Stomach (tissue), 9 donors: ENCODE data around the gene AAMP. TPM values are rescaled to one million over a fixed set of nuclear protein-coding genes. Genes with fewer than 3 reads are reported as not detected.

Experiments used
- DNase-seq, 2 donors: peaks; one replicate each; pipeline versions ENCODE4 v3.0.0 to v3.0.0-alpha.2; 2013 to 2019
- H3K27ac ChIP-seq, 5 donors: fragments of 200-600 bp in 4 of 5; sonication (generic) in 4 of 5; one replicate each; pipeline ENCODE4 v1.5.1; 2013 to 2019; ENCODE audit warnings: mild to moderate bottlenecking in 1 of 5, moderate library complexity in 1 of 5
- H3K27me3 ChIP-seq, 3 donors: fragments of 200-600 bp; sonication (generic); one replicate each; pipeline ENCODE4 v1.5.1; 2017 to 2019; ENCODE audit warnings: mixed run types in 1 of 3
- H3K36me3 ChIP-seq, 4 donors: fragments of 200-600 bp; sonication (generic); 1 replicate in 3 of 4; 2 replicates in 1 of 4; pipeline ENCODE4 v1.5.1; 2016 to 2019
- H3K4me1 ChIP-seq, 4 donors: fragments of 200-600 bp; sonication (generic); one replicate each; pipeline ENCODE4 v1.5.1; 2016 to 2019
- H3K4me3 ChIP-seq, 4 donors: fragments of 200-600 bp; sonication (generic) in 3 of 4; one replicate each; pipeline ENCODE4 v1.5.1; 2016 to 2019; ENCODE audit warnings: mild to moderate bottlenecking in 1 of 4
- H3K9me3 ChIP-seq, 4 donors: fragments of 200-600 bp; sonication (generic); one replicate each; pipeline ENCODE4 v1.5.1; 2016 to 2019
- EP300 ChIP-seq: sonication (generic); formaldehyde crosslinking; IDR thresholded peaks from one replicate; pipeline ENCODE4 v1.6.1; 2017; ENCODE audit warnings: antibody characterized with exemption
- POLR2A ChIP-seq, 4 donors: fragments of 450-650 bp; IDR thresholded peaks; one replicate each; pipeline ENCODE4 v1.6.1; 2016; ENCODE audit warnings: antibody characterized with exemption in 4 of 4, control low read depth in 2 of 4, mild to moderate bottlenecking in 1 of 4, moderate library complexity in 1 of 4
- POLR2AphosphoS5 ChIP-seq, 3 donors: sonication (generic); formaldehyde crosslinking; IDR thresholded peaks; one replicate each; pipeline ENCODE4 v1.6.1; 2016; ENCODE audit warnings: antibody characterized with exemption in 3 of 3
- WGBS, 5 donors: extraction: QIAGEN DNeasy Blood & Tissue Kit in 3 of 5; methylation state at CpG; one replicate each; pipeline versions ENCODE4 v1.1.5 to v1.1.7; 2013 to 2018; 5-methylcytosine and 5-hydroxymethylcytosine counted together
- intact Hi-C: fragments of 100-400 bp; cut with DNase I; formaldehyde crosslinking; loops from one replicate; pipeline ENCODE4 v1.15.1; 2023; ENCODE audit warnings: low total_unique reads
- polyA plus RNA-seq, 3 donors: library from polyadenylated mRNA; stranded (reverse); fragments of 200-250 nt; gene quantifications; one replicate each; pipeline ENCODE4 v1.2.3, GENCODE V29; 2013
- total RNA-seq, 5 donors: library from RNA; depleted of rRNA; stranded (reverse); fragments of >200 nt; gene quantifications; one replicate each; pipeline versions ENCODE4 v1.1.0 to v1.2.3, GENCODE V29; 2014 to 2016
- TF ChIP-seq, protein P1 (sequence below), 7 experiments: fragments of 450-650 bp in 4 of 7; fragments of 200-600 bp in 3 of 7; sonication (generic) in 3 of 7; IDR thresholded peaks; one replicate each; pipeline ENCODE4 v1.5.1; 2016 to 2019; ENCODE audit warnings: antibody characterized with exemption in 7 of 7, control low read depth in 2 of 7, mild to moderate bottlenecking in 1 of 7
- donor health status: healthy with polysubstance abuse.
- donor health status: Bipolar disorder and iron deficiency.
- donor health status: healthy.

Gene AAMP
- total and polyA plus RNA-seq, 8 donors, result 82.6 to 218 (median 159) TPM

DNA sequence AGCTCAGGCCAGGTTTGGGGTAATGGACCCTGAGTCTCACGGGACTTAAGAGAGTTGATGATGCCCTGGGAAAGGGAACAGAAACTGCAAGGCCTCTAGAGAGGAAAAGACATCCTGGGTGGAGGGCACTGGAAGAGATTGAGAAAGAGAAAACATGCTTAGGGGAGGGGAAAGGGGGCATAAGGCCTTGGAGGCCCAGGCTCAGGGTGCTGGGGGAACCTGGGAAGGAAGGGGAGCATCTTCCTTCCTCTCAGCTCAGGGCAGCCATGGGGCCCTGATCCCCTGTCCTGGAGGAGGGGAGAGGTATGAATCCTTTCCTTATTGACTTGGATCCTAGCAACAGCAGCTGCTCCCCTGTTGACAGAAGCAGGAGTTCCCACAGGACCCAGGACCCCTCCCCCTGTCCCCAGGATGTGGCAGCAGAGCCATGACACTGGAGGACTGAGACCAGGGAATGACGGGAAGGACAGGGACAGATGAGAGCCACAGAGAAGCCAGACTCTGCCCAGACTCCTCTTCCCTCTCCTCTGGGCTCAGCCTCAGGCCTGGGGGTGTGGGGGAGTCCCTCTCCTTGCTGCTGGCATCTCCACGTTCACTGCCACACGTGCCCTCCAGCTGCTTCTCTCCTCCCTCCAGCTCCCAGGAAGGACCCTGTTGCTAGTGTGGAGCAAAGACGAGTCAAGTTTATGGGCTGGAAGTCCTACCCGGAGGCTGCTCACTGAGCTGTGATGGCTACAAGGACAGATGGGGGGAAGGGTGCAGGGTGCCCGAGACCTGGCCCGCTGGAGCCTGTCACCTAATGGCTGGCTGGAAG is 8.3 kb downstream of the AAMP start:
- intact Hi-C loops, result loop anchor here (10.0 kb wide), 1 partner anchor 77 kb away; no protein-coding TSS in a partner anchor
- Histone ChIP-seq H3K27me3 (no peaks in the 10 kb centered on the region), H3K4me3 (peak overlapping the region in 1 of 4 donors; percentile 28), H3K4me1 (peaks cover 76 to 99% (median 92%) of the 10 kb centered on the region in 4 donors), H3K36me3 (peaks cover 19 to 47% (median 45%) of the 10 kb centered on the region in 4 donors), H3K27ac (peak overlapping the region; percentile 60 to 89 (median 86)), H3K9me3 (no peaks in the 10 kb centered on the region)
- peak in 1 of 2 donors; percentile 67 for DNase-seq
- WGBS, 5 donors, result 42 to 67% (median 54%) methylated on average over 8 of the region's 8 CpGs
- TF ChIP-seq POLR2AphosphoS5 (IDR thresholded peaks at IDR 0.05) (no peak), POLR2A (IDR thresholded peaks at IDR 0.05) (no peak), EP300 (no peak)
- TF ChIP-seq, protein P1, sequence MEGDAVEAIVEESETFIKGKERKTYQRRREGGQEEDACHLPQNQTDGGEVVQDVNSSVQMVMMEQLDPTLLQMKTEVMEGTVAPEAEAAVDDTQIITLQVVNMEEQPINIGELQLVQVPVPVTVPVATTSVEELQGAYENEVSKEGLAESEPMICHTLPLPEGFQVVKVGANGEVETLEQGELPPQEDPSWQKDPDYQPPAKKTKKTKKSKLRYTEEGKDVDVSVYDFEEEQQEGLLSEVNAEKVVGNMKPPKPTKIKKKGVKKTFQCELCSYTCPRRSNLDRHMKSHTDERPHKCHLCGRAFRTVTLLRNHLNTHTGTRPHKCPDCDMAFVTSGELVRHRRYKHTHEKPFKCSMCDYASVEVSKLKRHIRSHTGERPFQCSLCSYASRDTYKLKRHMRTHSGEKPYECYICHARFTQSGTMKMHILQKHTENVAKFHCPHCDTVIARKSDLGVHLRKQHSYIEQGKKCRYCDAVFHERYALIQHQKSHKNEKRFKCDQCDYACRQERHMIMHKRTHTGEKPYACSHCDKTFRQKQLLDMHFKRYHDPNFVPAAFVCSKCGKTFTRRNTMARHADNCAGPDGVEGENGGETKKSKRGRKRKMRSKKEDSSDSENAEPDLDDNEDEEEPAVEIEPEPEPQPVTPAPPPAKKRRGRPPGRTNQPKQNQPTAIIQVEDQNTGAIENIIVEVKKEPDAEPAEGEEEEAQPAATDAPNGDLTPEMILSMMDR (IDR thresholded peaks at IDR 0.05), result no peak

DNA sequence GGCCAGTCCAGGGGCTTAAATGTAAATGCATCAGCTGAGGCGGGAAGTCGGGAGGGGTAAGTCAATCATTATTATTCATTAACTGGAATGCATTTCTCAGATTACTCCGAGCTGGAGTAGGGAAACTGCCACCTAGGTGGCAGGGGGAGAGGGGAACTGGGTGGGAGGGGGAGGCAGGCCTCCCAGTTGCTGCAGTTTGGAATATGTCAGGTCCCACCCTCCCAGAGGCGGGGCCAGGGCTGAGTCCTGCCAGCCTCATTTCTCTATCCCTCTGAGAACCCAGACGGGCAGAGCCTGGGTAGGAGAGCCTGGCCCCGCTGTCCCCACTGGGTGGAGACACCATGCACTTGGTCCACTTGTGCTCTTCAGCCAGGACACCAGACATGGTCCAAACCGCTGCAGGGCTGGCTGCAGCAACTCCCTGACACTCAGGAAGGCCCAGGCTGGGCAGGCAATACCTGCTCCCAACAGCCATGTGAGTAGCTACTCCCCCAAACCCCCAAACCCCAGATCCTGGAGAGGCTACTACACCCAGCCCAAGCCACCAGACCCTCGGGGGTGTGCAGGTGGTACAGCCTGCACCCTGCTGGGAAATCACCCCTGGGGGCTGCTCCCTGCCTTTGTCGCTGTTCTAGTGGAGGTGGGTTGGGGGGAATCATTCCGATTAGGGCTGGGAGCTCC is 9.1 kb downstream of the AAMP start, which contains the start of gene GPBAR1:
TSS of gene GPBAR1 (plus strand) at position 274 of the 681 bp plus-strand sequence. CDS start 1,710 bp downstream, outside the sequence.
- 40 to 52% (median 45%) methylated on average over 8 to 10 of the region's 10 CpGs for WGBS, 5 donors

DNA sequence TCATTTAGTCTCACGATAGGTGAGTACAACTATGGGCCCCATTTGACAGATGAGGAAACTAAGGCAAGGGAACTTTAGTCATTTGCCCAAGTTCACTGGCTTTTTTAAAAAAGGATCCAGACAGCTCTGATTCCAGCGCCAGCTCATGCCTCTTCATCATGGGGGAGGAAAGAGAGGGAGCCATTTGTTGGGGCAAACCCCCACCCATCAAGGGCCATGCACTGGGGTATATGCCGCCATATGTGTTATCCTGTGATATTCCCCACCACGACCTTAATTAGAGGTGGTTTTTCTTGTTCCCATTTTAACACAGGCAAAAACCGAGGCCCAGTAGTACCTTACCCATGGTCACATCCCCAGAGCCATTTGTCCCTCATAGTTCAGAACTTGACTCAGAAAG is 9.8 kb downstream of the AAMP start:
- Histone ChIP-seq H3K36me3 (peaks cover 17 to 47% (median 45%) of the 10 kb centered on the region in 4 donors), H3K27ac (peak overlapping the region; percentile 62 to 89 (median 86))
- intact Hi-C loops, result loop anchor here (10.0 kb wide), 1 partner anchor 75 kb away; no protein-coding TSS in a partner anchor

More for the DNA sequence above, 9.1 kb downstream of the AAMP start, which contains the start of gene GPBAR1:
- H3K36me3 ChIP-seq, result peaks cover 16 to 47% (median 45%) of the 10 kb centered on the region in 4 donors
- DNase-seq, result peak; percentile 72 to 79
- H3K27ac ChIP-seq, result peak within 1 kb of the TSS; percentile 62 to 89 (median 86)
- H3K4me3 ChIP-seq, result peak within 1 kb of the TSS in 1 of 4 donors; percentile 24
- intact Hi-C loops, result loop anchor here (10.0 kb wide), 1 partner anchor 76 kb away; no protein-coding TSS in a partner anchor
- TF ChIP-seq POLR2AphosphoS5 (IDR thresholded peaks at IDR 0.05) (peak in 2 of 3 donors; percentile 41 to 59), EP300 (no peak)
- no peaks in the 10 kb centered on the region for H3K27me3 ChIP-seq
- H3K9me3 ChIP-seq, result no peaks in the 10 kb centered on the region
- H3K4me1 ChIP-seq, result peaks cover 75 to 93% (median 85%) of the 10 kb centered on the region in 4 donors

DNA sequence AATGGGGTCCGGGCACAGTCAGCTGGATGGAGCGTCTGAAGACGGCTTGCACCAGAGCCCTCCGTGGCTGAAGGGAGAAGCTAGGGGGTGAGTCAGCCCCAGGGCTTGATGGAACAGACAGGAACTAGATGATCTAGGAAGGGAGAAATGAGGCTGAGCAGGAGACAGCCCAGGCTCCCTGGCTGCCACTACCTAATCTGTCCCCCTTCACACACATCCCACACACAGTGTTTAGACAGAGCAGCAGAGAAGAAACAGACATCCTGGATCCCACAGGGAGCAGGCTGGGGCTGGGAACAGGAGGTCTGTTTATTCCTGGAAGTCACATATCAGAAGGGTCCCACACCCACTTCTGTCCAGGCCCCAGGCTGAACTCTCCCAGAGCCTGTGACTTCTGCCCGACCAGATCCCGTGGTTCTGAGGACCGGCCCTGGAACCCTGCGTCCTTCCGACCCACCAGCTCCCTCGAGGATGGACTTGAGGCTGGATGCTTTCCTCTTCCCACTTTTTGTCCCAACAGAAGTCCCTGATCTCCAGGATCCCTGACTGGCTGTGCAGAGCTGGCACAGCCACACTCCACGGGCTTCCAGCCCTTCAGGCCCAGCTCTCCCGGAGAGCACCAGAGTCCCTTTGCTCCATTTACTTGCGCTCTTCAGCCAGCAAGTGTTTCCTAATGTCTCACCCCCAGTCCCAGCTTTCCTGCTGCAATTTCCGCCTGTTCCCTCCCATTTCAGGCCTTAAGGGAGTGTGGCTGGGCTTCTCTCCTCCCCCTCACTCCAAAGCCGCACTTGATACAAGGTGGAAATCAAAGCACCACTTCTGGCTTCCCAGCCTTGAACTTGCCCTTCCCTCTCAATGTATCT is 10.6 kb downstream of the AAMP start:
- TF ChIP-seq, protein P1 (IDR thresholded peaks at IDR 0.05), result no peak
- no peak for TF ChIP-seq POLR2A (IDR thresholded peaks at IDR 0.05)
- peak; percentile 55 to 84 (median 79) for TF ChIP-seq POLR2AphosphoS5 (IDR thresholded peaks at IDR 0.05)
- peak; percentile 31 for TF ChIP-seq EP300
- Histone ChIP-seq H3K4me3 (no peak overlapping the region), H3K27me3 (no peaks in the 10 kb centered on the region), H3K4me1 (peaks cover 59 to 78% (median 70%) of the 10 kb centered on the region in 4 donors), H3K27ac (peak overlapping the region; percentile 62 to 89 (median 86)), H3K9me3 (no peaks in the 10 kb centered on the region), H3K36me3 (peaks cover 20 to 47% (median 45%) of the 10 kb centered on the region in 4 donors)
- intact Hi-C loops, result no loop called here
- WGBS, 5 donors, result 37 to 53% (median 39%) methylated on average over 15 of the region's 15 CpGs
- DNase-seq, result peak in 1 of 2 donors; percentile 86

More for the DNA sequence above, 9.8 kb downstream of the AAMP start:
- no peak overlapping the region for H3K4me3 ChIP-seq
- no peaks in the 10 kb centered on the region for H3K27me3 ChIP-seq
- WGBS, 5 donors, result 81 to 90% (median 83%) methylated on average over 5 of the region's 5 CpGs
- DNase-seq, result no peak
- H3K4me1 ChIP-seq, result peaks cover 67 to 86% (median 78%) of the 10 kb centered on the region in 4 donors
- no peaks in the 10 kb centered on the region for H3K9me3 ChIP-seq
- TF ChIP-seq POLR2A (IDR thresholded peaks at IDR 0.05), result no peak
- TF ChIP-seq, protein P1 (IDR thresholded peaks at IDR 0.05), result no peak
- TF ChIP-seq POLR2AphosphoS5 (IDR thresholded peaks at IDR 0.05), result no peak
- TF ChIP-seq EP300, result no peak
